Vagina (tissue), 2 donors: ENCODE data around the gene RPN2. TPM values are rescaled to one million over a fixed set of nuclear protein-coding genes. Genes with fewer than 3 reads are reported as not detected.

ENCODE experiments used
- DNase-seq, 2 donors: peaks; one replicate each; pipeline ENCODE4 v3.0.0-alpha.2; 2017; ENCODE audit errors: extremely low spot score in 2 of 2
- H3K27ac ChIP-seq: fragments of 200-600 bp; sonication (generic); one replicate; pipeline ENCODE4 v1.5.1; 2019
- H3K27me3 ChIP-seq: fragments of 200-600 bp; sonication (generic); one replicate; pipeline ENCODE4 v1.5.1; 2019
- H3K36me3 ChIP-seq, 2 donors: fragments of 200-600 bp; sonication (generic); one replicate each; pipeline ENCODE4 v1.5.1; 2017 to 2019
- H3K4me1 ChIP-seq: fragments of 200-600 bp; sonication (generic); one replicate; pipeline ENCODE4 v1.5.1; 2019
- H3K4me3 ChIP-seq, 2 donors: fragments of 200-600 bp; sonication (generic); 1 replicate in 1 of 2; 2 replicates in 1 of 2; pipeline ENCODE4 v1.5.1; 2016 to 2019
- H3K9me3 ChIP-seq: fragments of 200-600 bp; sonication (generic); one replicate; pipeline ENCODE4 v1.5.1; 2019
- CTCF ChIP-seq, 3 experiments: fragments of 450-650 bp in 2 of 3; fragments of 200-600 bp in 1 of 3; sonication (generic) in 1 of 3; IDR thresholded peaks; one replicate each; pipeline ENCODE4 v1.5.1; 2017 to 2019; ENCODE audit warnings: antibody characterized with exemption in 3 of 3, mild to moderate bottlenecking in 2 of 3, moderate library complexity in 2 of 3
- POLR2A ChIP-seq, 2 donors: fragments of 450-650 bp; IDR thresholded peaks; one replicate each; pipeline ENCODE4 v1.6.1; 2017; ENCODE audit warnings: antibody characterized with exemption in 2 of 2, mild to moderate bottlenecking in 2 of 2, moderate library complexity in 2 of 2
- POLR2AphosphoS5 ChIP-seq, 2 donors: sonication (generic); formaldehyde crosslinking; IDR thresholded peaks; one replicate each; pipeline ENCODE4 v1.9.0; 2017; ENCODE audit warnings: antibody characterized with exemption in 2 of 2, mild to moderate bottlenecking in 2 of 2, low read depth in 1 of 2; ENCODE audit not compliant: insufficient read depth in 1 of 2
- intact Hi-C: fragments of 100-400 bp; cut with DNase I; formaldehyde crosslinking; loops from one replicate; pipeline ENCODE4 v1.15.1; 2023
- total RNA-seq: library from RNA; depleted of rRNA; stranded (reverse); fragments of >200 nt; gene quantifications from one replicate; pipeline ENCODE4 v1.2.3, GENCODE V29; 2016

Gene RPN2
- total RNA-seq, 1 donor from 2014 or later, result 103 TPM

- H3K27me3 ChIP-seq, result no peaks in the 10 kb centered on the region
- H3K4me1 ChIP-seq, result no peaks in the 10 kb centered on the region
- H3K27ac ChIP-seq, result no peak overlapping the region
- no peak overlapping the region for H3K4me3 ChIP-seq
- intact Hi-C loops, result no loop called here
- no peak for TF ChIP-seq POLR2A (IDR thresholded peaks at IDR 0.05)
- TF ChIP-seq POLR2AphosphoS5 (IDR thresholded peaks at IDR 0.05; ENCODE audit: insufficient read depth in 1 of 2, low read depth in 1 of 2), result no peak
- TF ChIP-seq CTCF (IDR thresholded peaks at IDR 0.05), result no peak
- peaks cover 0 to 15% of the 10 kb centered on the region in 2 donors for H3K36me3 ChIP-seq
- H3K9me3 ChIP-seq, result no peaks in the 10 kb centered on the region
- no peak for DNase-seq
These were observed 66.4 kb downstream of the RPN2 start for GRCh38 chr20:37245216-37246150.

GRCh38 chr20:37246736-37247135, 67.6 kb downstream of the RPN2 start:
- DNase-seq, result no peak
- Histone ChIP-seq H3K9me3 (no peaks in the 10 kb centered on the region), H3K27ac (no peak overlapping the region), H3K4me1 (no peaks in the 10 kb centered on the region), H3K27me3 (no peaks in the 10 kb centered on the region), H3K36me3 (peaks cover 0 to 10% of the 10 kb centered on the region in 2 donors), H3K4me3 (no peak overlapping the region)
- TF ChIP-seq POLR2A (IDR thresholded peaks at IDR 0.05) (no peak), POLR2AphosphoS5 (IDR thresholded peaks at IDR 0.05; ENCODE audit: insufficient read depth in 1 of 2, low read depth in 1 of 2) (no peak)
- intact Hi-C loops, result no loop called here

- Histone ChIP-seq H3K4me1 (no peaks in the 10 kb centered on the region), H3K36me3 (peaks cover 0 to 2% of the 10 kb centered on the region in 2 donors), H3K9me3 (no peaks in the 10 kb centered on the region), H3K27ac (no peak overlapping the region), H3K4me3 (no peak overlapping the region), H3K27me3 (no peaks in the 10 kb centered on the region)
- no peak for DNase-seq
- intact Hi-C loops, result no loop called here
- TF ChIP-seq CTCF (IDR thresholded peaks at IDR 0.05), result no peak
- TF ChIP-seq POLR2A (IDR thresholded peaks at IDR 0.05), result no peak
- no peak for TF ChIP-seq POLR2AphosphoS5 (IDR thresholded peaks at IDR 0.05; ENCODE audit: insufficient read depth in 1 of 2, low read depth in 1 of 2)
These were observed 68.4 kb downstream of the RPN2 start for GRCh38 chr20:37247547-37247946.

- H3K27me3 ChIP-seq, result no peaks in the 10 kb centered on the region
These were observed 70.2 kb downstream of the RPN2 start for GRCh38 chr20:37249304-37249703.

More at GRCh38 chr20:37249304-37249703, 70.2 kb downstream of the RPN2 start:
- Histone ChIP-seq H3K36me3 (no peaks in the 10 kb centered on the region), H3K9me3 (no peaks in the 10 kb centered on the region), H3K27ac (no peak overlapping the region), H3K4me3 (no peak overlapping the region), H3K4me1 (no peaks in the 10 kb centered on the region)
- TF ChIP-seq POLR2AphosphoS5 (IDR thresholded peaks at IDR 0.05; ENCODE audit: insufficient read depth in 1 of 2, low read depth in 1 of 2), result no peak
- TF ChIP-seq POLR2A (IDR thresholded peaks at IDR 0.05), result no peak
- TF ChIP-seq CTCF (IDR thresholded peaks at IDR 0.05), result no peak
- no peak for DNase-seq
- intact Hi-C loops, result no loop called here
